Neural cell (in vitro differentiated cells): ENCODE results near the gene ABCC8. TPM values are rescaled to one million over a fixed set of nuclear protein-coding genes. Genes with fewer than 3 reads are reported as not detected.

Experiments
- H2AFZ ChIP-seq: fragments of 200-600, 300-800 bp; sonication (generic), shearing (Covaris generic); 2 replicates; pipeline ENCODE4 v1.6.0; 2014; ENCODE audit warnings: low read depth, mild to moderate bottlenecking, antibody characterized with exemption, low read length, moderate library complexity
- H3F3A ChIP-seq: fragments of 200-600 bp; shearing (Covaris generic); 2 replicates; pipeline ENCODE4 v1.6.1; 2016; ENCODE audit warnings: mild to moderate bottlenecking, moderate library complexity, mixed read lengths, antibody characterized with exemption, low read length; ENCODE audit not compliant: insufficient read depth, poor library complexity, severe bottlenecking
- H3K27ac ChIP-seq: fragments of 200-600, 300-800 bp; sonication (generic), shearing (Covaris generic); 2 replicates; pipeline ENCODE4 v1.5.1; 2014; ENCODE audit warnings: mild to moderate bottlenecking, low read length, moderate library complexity
- H3K27me3 ChIP-seq: fragments of 300-800, 200-600 bp; sonication (generic), shearing (Covaris generic); 2 replicates; pipeline ENCODE4 v1.6.0; 2014; ENCODE audit warnings: mild to moderate bottlenecking, low read depth, low read length, moderate library complexity; ENCODE audit not compliant: insufficient read depth
- H3K36me3 ChIP-seq: fragments of 300-800, 200-600 bp; sonication (generic), shearing (Covaris generic); 2 replicates; pipeline ENCODE4 v1.5.1; 2014; ENCODE audit warnings: mild to moderate bottlenecking, antibody characterized with exemption, low read length, moderate library complexity; ENCODE audit not compliant: insufficient read depth
- H3K4me2 ChIP-seq: fragments of 300-800, 200-600 bp; sonication (generic), shearing (Covaris generic); 2 replicates; pipeline ENCODE4 v1.6.0; 2014; ENCODE audit warnings: mild to moderate bottlenecking, low read length
- H3K4me3 ChIP-seq: fragments of 300-800, 200-600 bp; sonication (generic), shearing (Covaris generic); 2 replicates; pipeline ENCODE4 v1.5.1; 2014; ENCODE audit warnings: mild to moderate bottlenecking, low read length, moderate library complexity
- H3K79me2 ChIP-seq: fragments of 200-600 bp; shearing (Covaris generic); replicated peaks from 2 replicates; pipeline ENCODE4 v1.6.0; 2014; ENCODE audit warnings: mild to moderate bottlenecking, low read length, moderate library complexity; ENCODE audit not compliant: insufficient read depth
- H3K9ac ChIP-seq: fragments of 300-800, 200-600 bp; sonication (generic), shearing (Covaris generic); 2 replicates; pipeline ENCODE4 v1.6.1; 2016; ENCODE audit warnings: mild to moderate bottlenecking, low read length, mixed read lengths
- H3K9me2 ChIP-seq: fragments of 200-600 bp; shearing (Covaris generic); 2 replicates; pipeline ENCODE4 v1.6.1; 2016; ENCODE audit warnings: mild to moderate bottlenecking, low read length, mixed read lengths; ENCODE audit not compliant: insufficient read depth
- H3K9me3 ChIP-seq: fragments of 200-600, 300-800 bp; sonication (generic), shearing (Covaris generic); 2 replicates; pipeline ENCODE4 v1.6.1; 2016; ENCODE audit warnings: mild to moderate bottlenecking, mixed run types, low read length, moderate library complexity, mixed read lengths
- H4K20me1 ChIP-seq: fragments of 200-600 bp; shearing (Covaris generic); 2 replicates; pipeline ENCODE4 v1.6.1; 2016; ENCODE audit warnings: mild to moderate bottlenecking, mixed run types; ENCODE audit not compliant: insufficient read depth
- EP300 ChIP-seq: fragments of 450-650 bp; conservative IDR thresholded peaks from 2 replicates; pipeline ENCODE4 v1.6.1; 2014; ENCODE audit warnings: antibody characterized with exemption, mild to moderate bottlenecking, moderate library complexity; ENCODE audit not compliant: poor library complexity, severe bottlenecking
- EZH2 ChIP-seq: fragments of 200-600, 300-800 bp; shearing (Covaris generic), sonication (generic); IDR thresholded peaks from 2 replicates; pipeline ENCODE4 v1.6.1; 2014; ENCODE audit warnings: antibody characterized with exemption, low read length, borderline replicate concordance, mild to moderate bottlenecking; ENCODE audit not compliant: insufficient read depth, poor library complexity, severe bottlenecking
- MXI1 ChIP-seq: fragments of 450-650 bp; conservative IDR thresholded peaks from 2 replicates; pipeline ENCODE4 v1.6.1; 2014; ENCODE audit warnings: antibody characterized with exemption, mild to moderate bottlenecking; ENCODE audit not compliant: poor library complexity, severe bottlenecking
- POLR2AphosphoS5 ChIP-seq: IDR thresholded peaks from 2 replicates; pipeline ENCODE4 v1.6.1; 2012
- RAD21 ChIP-seq: fragments of 450-650 bp; conservative IDR thresholded peaks from 2 replicates; pipeline ENCODE4 v1.6.1; 2014; ENCODE audit warnings: antibody characterized with exemption, mild to moderate bottlenecking, moderate library complexity
- SMC3 ChIP-seq: fragments of 450-650 bp; conservative IDR thresholded peaks from 2 replicates; pipeline ENCODE4 v1.6.1; 2014; ENCODE audit warnings: antibody characterized with exemption, mild to moderate bottlenecking, moderate library complexity; ENCODE audit not compliant: poor library complexity
- TAF1 ChIP-seq: IDR thresholded peaks from 2 replicates; pipeline ENCODE4 v1.6.1; 2012; ENCODE audit warnings: low read depth
- polyA plus RNA-seq: library from polyadenylated mRNA; depleted of rRNA; stranded (reverse); fragments of >200 nt; gene quantifications from 2 replicates; pipeline ENCODE4 v1.2.3, GENCODE V29; 2014
- TF ChIP-seq, protein P1 (sequence below): IDR thresholded peaks from 2 replicates; pipeline ENCODE4 v1.6.1; 2012; ENCODE audit warnings: borderline replicate concordance
- TF ChIP-seq, protein P2 (sequence below): fragments of 450-650 bp; IDR thresholded peaks from 2 replicates; pipeline ENCODE4 v1.5.1; 2014; ENCODE audit warnings: antibody characterized with exemption, mild to moderate bottlenecking, moderate library complexity; ENCODE audit not compliant: poor library complexity, severe bottlenecking

ABCC8 gene
- polyA plus RNA-seq, 1 donor from 2014 or later, result 13.2 TPM

DNA sequence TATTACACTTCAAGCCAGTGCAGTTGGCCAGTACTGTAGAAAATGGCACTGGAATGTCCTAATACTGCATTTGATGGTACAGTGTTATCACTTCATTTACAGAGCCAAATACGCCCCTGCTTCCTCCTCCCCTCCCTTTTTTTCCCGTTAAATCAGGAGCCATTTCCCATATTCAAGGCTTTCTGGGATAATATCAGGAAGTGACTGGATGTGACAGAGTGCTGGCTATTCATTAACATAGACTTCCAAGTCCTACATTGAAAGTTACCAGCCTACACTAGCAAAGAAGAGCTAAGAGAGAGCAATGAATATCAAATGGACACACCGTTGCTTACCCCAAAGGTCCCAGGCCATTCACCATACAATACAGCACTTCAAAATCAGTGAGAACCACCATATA, 32.1 kb upstream of the ABCC8 start:
- H2AFZ ChIP-seq, result no peak overlapping the region
- no peak overlapping the region for H3K4me3 ChIP-seq
- no peaks in the 10 kb centered on the region for H3K27me3 ChIP-seq
- no peaks in the 10 kb centered on the region for H4K20me1 ChIP-seq
- no peaks in the 10 kb centered on the region for H3K9me2 ChIP-seq
- no peaks in the 10 kb centered on the region for H3K36me3 ChIP-seq
- no peak overlapping the region for H3K27ac ChIP-seq
- H3K9me3 ChIP-seq, result no peaks in the 10 kb centered on the region
- no peaks in the 10 kb centered on the region for H3K79me2 ChIP-seq
- H3K4me2 ChIP-seq, result no peak overlapping the region
- TF ChIP-seq EP300 (no peak), SMC3 (no peak), EZH2 (no peak), MXI1 (no peak), TAF1 (no peak), POLR2AphosphoS5 (no peak), RAD21 (no peak)
- TF ChIP-seq, protein P1, sequence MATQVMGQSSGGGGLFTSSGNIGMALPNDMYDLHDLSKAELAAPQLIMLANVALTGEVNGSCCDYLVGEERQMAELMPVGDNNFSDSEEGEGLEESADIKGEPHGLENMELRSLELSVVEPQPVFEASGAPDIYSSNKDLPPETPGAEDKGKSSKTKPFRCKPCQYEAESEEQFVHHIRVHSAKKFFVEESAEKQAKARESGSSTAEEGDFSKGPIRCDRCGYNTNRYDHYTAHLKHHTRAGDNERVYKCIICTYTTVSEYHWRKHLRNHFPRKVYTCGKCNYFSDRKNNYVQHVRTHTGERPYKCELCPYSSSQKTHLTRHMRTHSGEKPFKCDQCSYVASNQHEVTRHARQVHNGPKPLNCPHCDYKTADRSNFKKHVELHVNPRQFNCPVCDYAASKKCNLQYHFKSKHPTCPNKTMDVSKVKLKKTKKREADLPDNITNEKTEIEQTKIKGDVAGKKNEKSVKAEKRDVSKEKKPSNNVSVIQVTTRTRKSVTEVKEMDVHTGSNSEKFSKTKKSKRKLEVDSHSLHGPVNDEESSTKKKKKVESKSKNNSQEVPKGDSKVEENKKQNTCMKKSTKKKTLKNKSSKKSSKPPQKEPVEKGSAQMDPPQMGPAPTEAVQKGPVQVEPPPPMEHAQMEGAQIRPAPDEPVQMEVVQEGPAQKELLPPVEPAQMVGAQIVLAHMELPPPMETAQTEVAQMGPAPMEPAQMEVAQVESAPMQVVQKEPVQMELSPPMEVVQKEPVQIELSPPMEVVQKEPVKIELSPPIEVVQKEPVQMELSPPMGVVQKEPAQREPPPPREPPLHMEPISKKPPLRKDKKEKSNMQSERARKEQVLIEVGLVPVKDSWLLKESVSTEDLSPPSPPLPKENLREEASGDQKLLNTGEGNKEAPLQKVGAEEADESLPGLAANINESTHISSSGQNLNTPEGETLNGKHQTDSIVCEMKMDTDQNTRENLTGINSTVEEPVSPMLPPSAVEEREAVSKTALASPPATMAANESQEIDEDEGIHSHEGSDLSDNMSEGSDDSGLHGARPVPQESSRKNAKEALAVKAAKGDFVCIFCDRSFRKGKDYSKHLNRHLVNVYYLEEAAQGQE, result no peak
- TF ChIP-seq, protein P2, sequence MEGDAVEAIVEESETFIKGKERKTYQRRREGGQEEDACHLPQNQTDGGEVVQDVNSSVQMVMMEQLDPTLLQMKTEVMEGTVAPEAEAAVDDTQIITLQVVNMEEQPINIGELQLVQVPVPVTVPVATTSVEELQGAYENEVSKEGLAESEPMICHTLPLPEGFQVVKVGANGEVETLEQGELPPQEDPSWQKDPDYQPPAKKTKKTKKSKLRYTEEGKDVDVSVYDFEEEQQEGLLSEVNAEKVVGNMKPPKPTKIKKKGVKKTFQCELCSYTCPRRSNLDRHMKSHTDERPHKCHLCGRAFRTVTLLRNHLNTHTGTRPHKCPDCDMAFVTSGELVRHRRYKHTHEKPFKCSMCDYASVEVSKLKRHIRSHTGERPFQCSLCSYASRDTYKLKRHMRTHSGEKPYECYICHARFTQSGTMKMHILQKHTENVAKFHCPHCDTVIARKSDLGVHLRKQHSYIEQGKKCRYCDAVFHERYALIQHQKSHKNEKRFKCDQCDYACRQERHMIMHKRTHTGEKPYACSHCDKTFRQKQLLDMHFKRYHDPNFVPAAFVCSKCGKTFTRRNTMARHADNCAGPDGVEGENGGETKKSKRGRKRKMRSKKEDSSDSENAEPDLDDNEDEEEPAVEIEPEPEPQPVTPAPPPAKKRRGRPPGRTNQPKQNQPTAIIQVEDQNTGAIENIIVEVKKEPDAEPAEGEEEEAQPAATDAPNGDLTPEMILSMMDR, result no peak
- no peak overlapping the region for H3K9ac ChIP-seq
- H3F3A ChIP-seq, result no peaks in the 10 kb centered on the region

DNA sequence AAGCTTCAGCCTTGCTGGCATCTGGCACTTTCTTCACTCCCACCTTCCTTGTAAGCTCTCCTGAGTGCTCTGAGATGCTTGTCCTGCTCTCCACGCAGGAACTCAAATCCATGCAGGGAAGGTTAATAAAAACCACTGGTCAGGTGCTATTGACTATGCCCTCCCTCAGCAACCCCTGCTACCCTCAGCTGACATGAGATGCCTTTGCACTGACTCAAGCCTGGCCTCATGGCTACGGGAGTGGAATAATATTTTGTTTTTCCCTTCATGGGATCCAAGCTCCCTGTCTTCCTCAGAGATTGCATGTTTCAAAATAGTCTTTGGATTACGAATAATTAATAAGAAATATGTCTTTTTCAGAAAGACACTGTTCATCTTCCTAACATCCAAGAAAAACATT, 31.7 kb upstream of the ABCC8 start:
- TF ChIP-seq POLR2AphosphoS5 (no peak), MXI1 (no peak), EP300 (no peak), RAD21 (no peak), EZH2 (no peak), TAF1 (no peak)
- TF ChIP-seq, protein P2, result no peak
- TF ChIP-seq, protein P1, result no peak
- Histone ChIP-seq H3K27ac (no peak overlapping the region), H3K79me2 (no peaks in the 10 kb centered on the region), H3K9ac (no peak overlapping the region), H3K36me3 (no peaks in the 10 kb centered on the region), H3K9me2 (no peaks in the 10 kb centered on the region), H4K20me1 (no peaks in the 10 kb centered on the region), H3K27me3 (no peaks in the 10 kb centered on the region), H2AFZ (no peak overlapping the region), H3K4me3 (no peak overlapping the region), H3K4me2 (no peak overlapping the region), H3K9me3 (no peaks in the 10 kb centered on the region), H3F3A (no peaks in the 10 kb centered on the region)
